Upper lobe of left lung (tissue), 6 donors: Measurements from ENCODE around the gene LRG1. TPM values are rescaled to one million over a fixed set of nuclear protein-coding genes. Genes with fewer than 3 reads are reported as not detected.
A peak's percentile ranks its signal among the peaks of the same experiment; 100 is the strongest.
"Not testable (repeated sequence)": the region's sequence is repeated elsewhere in the genome, so short reads cannot be mapped to it uniquely, and the experiment has no call there.

Experiments
- ATAC-seq, 2 donors: fragments of 200-7000 bp; cut with Tn5 transposase; one replicate each; pipeline ENCODE4 v1.9.1; 2022; ENCODE audit warnings: mild to moderate bottlenecking in 2 of 2, moderate library complexity in 2 of 2; ENCODE audit not compliant: low FRiP score in 2 of 2
- DNase-seq, 2 donors: peaks; one replicate each; pipeline ENCODE4 v3.0.0-alpha.2; 2019 to 2020
- H3K27ac ChIP-seq, 4 donors: fragments of 200-600 bp; sonication (generic); one replicate each; pipeline ENCODE4 v1.5.1; 2016 to 2019
- H3K27me3 ChIP-seq, 4 donors: fragments of 200-600 bp; sonication (generic); one replicate each; pipeline ENCODE4 v1.5.1; 2017 to 2019
- H3K36me3 ChIP-seq, 4 donors: fragments of 200-600 bp; sonication (generic); one replicate each; pipeline ENCODE4 v1.5.1; 2016 to 2019
- H3K4me1 ChIP-seq, 4 donors: fragments of 200-600 bp; sonication (generic); one replicate each; pipeline ENCODE4 v1.5.1; 2018 to 2019
- H3K4me3 ChIP-seq, 4 donors: fragments of 200-600 bp; sonication (generic); one replicate each; pipeline ENCODE4 v1.5.1; 2017 to 2019; ENCODE audit warnings: mild to moderate bottlenecking in 2 of 4, moderate library complexity in 1 of 4
- H3K9me3 ChIP-seq, 4 donors: fragments of 200-600 bp; sonication (generic); one replicate each; pipeline ENCODE4 v1.5.1; 2018 to 2019
- EP300 ChIP-seq, 4 donors: sonication (generic); formaldehyde crosslinking; IDR thresholded peaks; one replicate each; pipeline ENCODE4 v1.5.1; 2017; ENCODE audit warnings: antibody characterized with exemption in 4 of 4, control low read depth in 2 of 4
- POLR2A ChIP-seq, 4 donors: fragments of 450-650 bp; IDR thresholded peaks; one replicate each; pipeline ENCODE4 v1.5.1; 2016 to 2017; ENCODE audit warnings: antibody characterized with exemption in 4 of 4, mild to moderate bottlenecking in 2 of 4
- POLR2AphosphoS5 ChIP-seq, 2 donors: sonication (generic); formaldehyde crosslinking; IDR thresholded peaks; one replicate each; pipeline ENCODE4 v1.5.1; 2017; ENCODE audit warnings: antibody characterized with exemption in 2 of 2
- WGBS, 2 donors: methylation state at CpG; one replicate each; pipeline ENCODE4 v1.1.5; 2017 to 2018; 5-methylcytosine and 5-hydroxymethylcytosine counted together
- total RNA-seq, 6 donors: library from RNA; depleted of rRNA in 4 of 6; stranded (reverse); fragments of >200 nt in 4 of 6; gene quantifications; one replicate each; pipeline versions ENCODE4 v1.1.0 to v1.2.1, GENCODE V29; 2016 to 2021
- TF ChIP-seq, protein P1 (sequence below), 6 experiments: fragments of 450-650 bp in 4 of 6; fragments of 200-600 bp in 2 of 6; sonication (generic) in 2 of 6; IDR thresholded peaks; one replicate each; pipeline ENCODE4 v1.5.1; 2016 to 2019; ENCODE audit warnings: antibody characterized with exemption in 6 of 6
- donor health status: DM: no; HTN: no; CAD: no; lungs with moderate emphysema.
- donor health status: DM: no; HTN: yes; CAD: no; lungs with severe emphysema.

LRG1 gene
- total RNA-seq, 6 donors from 2014 or later = 7.3 to 19.9 (median 12.2) TPM

DNA sequence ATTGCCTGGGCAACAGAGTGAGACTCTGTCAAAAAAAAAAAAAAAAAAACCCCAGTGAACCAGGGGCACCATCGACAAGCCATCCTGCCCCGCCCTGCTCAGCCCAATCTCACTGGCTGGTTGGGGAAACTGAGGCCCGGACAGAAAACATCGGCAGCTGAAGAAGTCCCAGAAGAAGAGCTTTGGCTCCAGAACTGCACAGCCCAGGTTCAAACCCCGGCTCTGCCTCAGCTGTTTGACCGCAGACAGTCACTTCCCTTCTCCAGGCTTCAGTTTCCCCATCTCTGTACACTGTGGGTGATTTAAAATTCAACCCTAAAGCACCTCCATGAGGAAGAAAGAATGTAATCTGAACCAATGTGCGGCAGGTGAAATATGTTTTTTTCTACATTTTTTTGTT lies 29.1 kb upstream of the LRG1 start:
- TF ChIP-seq, protein P1, sequence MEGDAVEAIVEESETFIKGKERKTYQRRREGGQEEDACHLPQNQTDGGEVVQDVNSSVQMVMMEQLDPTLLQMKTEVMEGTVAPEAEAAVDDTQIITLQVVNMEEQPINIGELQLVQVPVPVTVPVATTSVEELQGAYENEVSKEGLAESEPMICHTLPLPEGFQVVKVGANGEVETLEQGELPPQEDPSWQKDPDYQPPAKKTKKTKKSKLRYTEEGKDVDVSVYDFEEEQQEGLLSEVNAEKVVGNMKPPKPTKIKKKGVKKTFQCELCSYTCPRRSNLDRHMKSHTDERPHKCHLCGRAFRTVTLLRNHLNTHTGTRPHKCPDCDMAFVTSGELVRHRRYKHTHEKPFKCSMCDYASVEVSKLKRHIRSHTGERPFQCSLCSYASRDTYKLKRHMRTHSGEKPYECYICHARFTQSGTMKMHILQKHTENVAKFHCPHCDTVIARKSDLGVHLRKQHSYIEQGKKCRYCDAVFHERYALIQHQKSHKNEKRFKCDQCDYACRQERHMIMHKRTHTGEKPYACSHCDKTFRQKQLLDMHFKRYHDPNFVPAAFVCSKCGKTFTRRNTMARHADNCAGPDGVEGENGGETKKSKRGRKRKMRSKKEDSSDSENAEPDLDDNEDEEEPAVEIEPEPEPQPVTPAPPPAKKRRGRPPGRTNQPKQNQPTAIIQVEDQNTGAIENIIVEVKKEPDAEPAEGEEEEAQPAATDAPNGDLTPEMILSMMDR (IDR thresholded peaks at IDR 0.05) = no peak
- TF ChIP-seq POLR2AphosphoS5 (IDR thresholded peaks at IDR 0.05) = no peak
- TF ChIP-seq EP300 (IDR thresholded peaks at IDR 0.05) = no peak
- no peak for TF ChIP-seq POLR2A (IDR thresholded peaks at IDR 0.05)
- no peak overlapping the region for H3K4me3 ChIP-seq
- WGBS, 2 donors = 75 to 80% methylated on average over 7 of the region's 7 CpGs

DNA sequence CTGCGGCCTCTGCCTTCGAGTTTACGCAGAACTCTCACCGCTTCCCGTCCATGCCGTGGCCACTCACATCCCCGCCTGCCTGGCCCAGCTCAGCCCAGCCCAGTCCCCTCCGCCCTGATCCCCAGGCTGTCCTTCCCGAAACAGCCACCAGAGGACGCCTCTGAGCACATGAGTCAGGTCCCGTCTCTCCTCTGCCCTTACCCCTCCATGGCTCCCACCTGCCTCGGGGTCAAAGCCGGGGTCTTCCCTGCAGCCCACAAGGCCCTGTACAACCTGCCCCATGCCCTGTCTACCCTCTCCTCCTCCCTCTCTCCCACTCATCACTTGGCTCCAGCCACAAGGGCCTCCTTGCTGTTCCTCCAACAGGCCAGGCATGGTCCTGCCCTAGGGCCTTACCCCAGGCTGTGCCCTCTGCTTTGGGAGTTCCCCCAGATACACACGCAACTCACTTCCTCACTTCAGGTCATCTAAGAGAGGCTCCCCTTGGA lies 27.8 kb upstream of the LRG1 start:
- DNase-seq (peak; percentile 41 to 76), ATAC-seq (peak; percentile 73 to 81)

More for the DNA sequence above, 29.1 kb upstream of the LRG1 start:
- Histone ChIP-seq H3K27me3 (no peaks in the 10 kb centered on the region), H3K9me3 (no peaks in the 10 kb centered on the region), H3K4me1 (peaks cover 0 to 4% (median 0%) of the 10 kb centered on the region in 4 donors), H3K36me3 (no peaks in the 10 kb centered on the region), H3K27ac (no peak overlapping the region)
- ATAC-seq = peak in 1 of 2 donors; percentile 42
- DNase-seq = no peak

GRCh38 chr19:4566402-4567051 lies 26.7 kb upstream of the LRG1 start:
- WGBS, 2 donors = 86 to 87% methylated on average over 19 to 27 of the region's 35 CpGs
- Histone ChIP-seq H3K9me3 (no peaks in the 10 kb centered on the region), H3K36me3 (no peaks in the 10 kb centered on the region), H3K27ac (no peak overlapping the region), H3K4me1 (peaks cover 0 to 4% (median 0%) of the 10 kb centered on the region in 4 donors), H3K4me3 (no peak overlapping the region), H3K27me3 (no peaks in the 10 kb centered on the region)
- ATAC-seq (no peak), DNase-seq (peak in 1 of 2 donors; percentile 73)
- TF ChIP-seq EP300 (IDR thresholded peaks at IDR 0.05) (no peak), POLR2AphosphoS5 (IDR thresholded peaks at IDR 0.05) (no peak), POLR2A (IDR thresholded peaks at IDR 0.05) (no peak)
- TF ChIP-seq, protein P1 (IDR thresholded peaks at IDR 0.05) = no peak

More for the DNA sequence above, 27.8 kb upstream of the LRG1 start:
- TF ChIP-seq, protein P1 (IDR thresholded peaks at IDR 0.05) = peak; percentile 60 to 80 (median 78)
- TF ChIP-seq POLR2AphosphoS5 (IDR thresholded peaks at IDR 0.05) = no peak
- peaks cover 0 to 4% (median 0%) of the 10 kb centered on the region in 4 donors for H3K4me1 ChIP-seq
- WGBS, 2 donors = 48 to 65% methylated on average over 12 to 14 of the region's 14 CpGs
- H3K4me3 ChIP-seq = no peak overlapping the region
- H3K27ac ChIP-seq = no peak overlapping the region
- H3K27me3 ChIP-seq = no peaks in the 10 kb centered on the region
- H3K36me3 ChIP-seq = no peaks in the 10 kb centered on the region
- H3K9me3 ChIP-seq = no peaks in the 10 kb centered on the region

GRCh38 chr19:4563562-4563961 lies 23.7 kb upstream of the LRG1 start:
- H3K27ac ChIP-seq, DNase-seq, H3K27me3 ChIP-seq, H3K36me3 ChIP-seq, H3K9me3 ChIP-seq, H3K4me3 ChIP-seq: not testable (repeated sequence)
- peak; percentile 50 to 65 for ATAC-seq
- TF ChIP-seq EP300 (IDR thresholded peaks at IDR 0.05) = peak in 1 of 4 donors; percentile 18
- peaks cover 0 to 12% (median 6%) of the 10 kb centered on the region in 4 donors for H3K4me1 ChIP-seq
- WGBS, 2 donors = 65 to 75% methylated on average over 5 of the region's 5 CpGs

- H3K36me3 ChIP-seq, H3K27me3 ChIP-seq, H3K4me3 ChIP-seq, H3K9me3 ChIP-seq: not testable (repeated sequence)
- ATAC-seq = peak; percentile 66 to 73
- Histone ChIP-seq H3K27ac (peak overlapping the region in 1 of 4 donors; percentile 11), H3K4me1 (peaks cover 5 to 18% (median 12%) of the 10 kb centered on the region in 4 donors)
- 50 to 71% methylated on average over 7 of the region's 7 CpGs for WGBS, 2 donors
- DNase-seq = peak in 1 of 2 donors; percentile 41
Observed at GRCh38 chr19:4562085-4562484, 22.2 kb upstream of the LRG1 start.

GRCh38 chr19:4559569-4559968 lies 19.7 kb upstream of the LRG1 start, which contains the start of gene SEMA6B:
TSS of gene SEMA6B (minus strand) at chr19:4559684. CDS start at chr19:4558457, 1,227 bp downstream.
- ATAC-seq (peak in 1 of 2 donors; percentile 32), DNase-seq (peak in 1 of 2 donors; percentile 73)
- H3K4me1 ChIP-seq = peaks cover 5 to 22% (median 12%) of the 10 kb centered on the region in 4 donors
- H3K27me3 ChIP-seq = no peaks in the 10 kb centered on the region
- H3K9me3 ChIP-seq = no peaks in the 10 kb centered on the region
- H3K4me3 ChIP-seq = peak within 1 kb of the TSS; percentile 19 to 53 (median 32)
- peaks cover 0 to 14% (median 0%) of the 10 kb centered on the region in 4 donors for H3K36me3 ChIP-seq
- 52 to 60% methylated on average over 10 to 13 of the region's 13 CpGs for WGBS, 2 donors
- TF ChIP-seq, protein P1 (IDR thresholded peaks at IDR 0.05) = peak in 1 of 6 experiments; percentile 16
- TF ChIP-seq POLR2AphosphoS5 (IDR thresholded peaks at IDR 0.05) = peak; percentile 40 to 89
- TF ChIP-seq EP300 (IDR thresholded peaks at IDR 0.05) = peak in 2 of 4 donors; percentile 27 to 80
- peak in 1 of 4 donors; percentile 44 for TF ChIP-seq POLR2A (IDR thresholded peaks at IDR 0.05)
- H3K27ac ChIP-seq = peak within 1 kb of the TSS; percentile 69 to 78 (median 74)
